Calu3 (cell line): ENCODE data around the gene LRRC43. TPM values are rescaled to one million over a fixed set of nuclear protein-coding genes. Genes with fewer than 3 reads are reported as not detected.

Experiments used
- BruUV-seq: library from RNA; stranded (reverse); fragments of 400-500 nt; replicated peaks from 2 replicates; lab custom pipeline; 2021; lab: Mats Ljungman, UMichigan
- CTCF ChIA-PET: fragments of 300-600 bp; sonication (Branson Sonifier 250); formaldehyde crosslinking; loops from one replicate; lab custom pipeline; 2022; ENCODE audit warnings: antibody characterized with exemption; lab: Charles Lee
- DNase-seq: peaks from one replicate; pipeline ENCODE4 v3.0.0; 2022
- H3K27ac Mint-ChIP-seq: one replicate; pipeline ENCODE4 v1.8.0; 2022; ENCODE audit warnings: mixed read lengths; ENCODE audit not compliant: unreplicated experiment
- H3K27me3 Mint-ChIP-seq: one replicate; pipeline ENCODE4 v1.8.0; 2022; ENCODE audit warnings: mixed read lengths; ENCODE audit not compliant: unreplicated experiment
- H3K36me3 Mint-ChIP-seq: one replicate; pipeline ENCODE4 v1.8.0; 2022; ENCODE audit warnings: mild to moderate bottlenecking, moderate library complexity, mixed read lengths; ENCODE audit not compliant: insufficient read depth, unreplicated experiment
- H3K4me1 Mint-ChIP-seq: one replicate; pipeline ENCODE4 v1.8.0; 2022; ENCODE audit warnings: mild to moderate bottlenecking, low read depth, mixed read lengths; ENCODE audit not compliant: unreplicated experiment
- H3K4me3 Mint-ChIP-seq: one replicate; pipeline ENCODE4 v1.8.0; 2022; ENCODE audit warnings: mild to moderate bottlenecking, low read depth, moderate library complexity, mixed read lengths; ENCODE audit not compliant: unreplicated experiment
- H3K9me3 Mint-ChIP-seq: one replicate; pipeline ENCODE4 v1.8.0; 2022; ENCODE audit warnings: low read depth, mixed read lengths; ENCODE audit not compliant: unreplicated experiment
- intact Hi-C: fragments of 100-400 bp; cut with micrococcal nuclease; formaldehyde crosslinking; loops from one replicate; pipeline ENCODE4 v1.10.0; 2022; ENCODE audit not compliant: unreplicated experiment
- total RNA-seq: library from RNA; stranded (reverse); gene quantifications from 2 replicates; pipeline ENCODE4 v1.2.3, GENCODE V29; 2022
- TF ChIP-seq, protein P1 (sequence below): fragments of 200-600 bp; IDR thresholded peaks from one replicate; pipeline ENCODE4 v1.8.0; 2022; ENCODE audit warnings: antibody characterized with exemption; ENCODE audit not compliant: unreplicated experiment

Gene LRRC43
- total RNA-seq, 1 experiment from 2014 or later = not detected

DNA sequence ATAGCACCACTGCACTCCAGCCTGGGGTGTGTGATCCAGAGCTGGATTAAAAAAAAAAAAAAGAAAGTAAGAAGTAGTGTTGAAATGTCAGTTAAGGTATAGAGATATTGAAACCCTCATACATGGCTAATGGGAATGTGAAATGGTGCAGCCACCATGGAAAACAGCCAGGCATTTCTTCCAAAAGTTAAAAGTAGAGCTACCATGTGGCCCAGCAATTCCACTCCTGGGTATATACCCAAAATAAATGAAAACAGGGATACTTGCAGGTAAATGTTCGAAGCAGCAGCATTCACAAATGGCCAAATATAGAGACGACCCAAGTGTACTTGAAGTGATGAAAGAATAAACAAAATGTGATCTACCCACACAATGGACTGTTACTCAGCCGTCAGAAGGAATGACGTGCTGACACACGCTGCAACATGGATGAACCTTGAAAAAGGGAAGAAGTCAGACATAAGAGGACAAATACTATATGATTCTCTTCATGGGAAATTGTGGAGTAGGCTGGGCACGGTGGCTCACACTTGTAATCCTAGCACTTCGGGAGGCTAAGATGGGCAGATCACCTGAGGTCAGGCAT lies 24.1 kb upstream of the LRRC43 start:
- Mint-ChIP-seq H3K9me3 (no peaks in the 10 kb centered on the region), H3K4me3 (no peak overlapping the region), H3K36me3 (no peaks in the 10 kb centered on the region), H3K4me1 (no peaks in the 10 kb centered on the region), H3K27ac (no peak overlapping the region), H3K27me3 (peaks cover 26% of the 10 kb centered on the region)
- DNase-seq = no peak
- TF ChIP-seq, protein P1, sequence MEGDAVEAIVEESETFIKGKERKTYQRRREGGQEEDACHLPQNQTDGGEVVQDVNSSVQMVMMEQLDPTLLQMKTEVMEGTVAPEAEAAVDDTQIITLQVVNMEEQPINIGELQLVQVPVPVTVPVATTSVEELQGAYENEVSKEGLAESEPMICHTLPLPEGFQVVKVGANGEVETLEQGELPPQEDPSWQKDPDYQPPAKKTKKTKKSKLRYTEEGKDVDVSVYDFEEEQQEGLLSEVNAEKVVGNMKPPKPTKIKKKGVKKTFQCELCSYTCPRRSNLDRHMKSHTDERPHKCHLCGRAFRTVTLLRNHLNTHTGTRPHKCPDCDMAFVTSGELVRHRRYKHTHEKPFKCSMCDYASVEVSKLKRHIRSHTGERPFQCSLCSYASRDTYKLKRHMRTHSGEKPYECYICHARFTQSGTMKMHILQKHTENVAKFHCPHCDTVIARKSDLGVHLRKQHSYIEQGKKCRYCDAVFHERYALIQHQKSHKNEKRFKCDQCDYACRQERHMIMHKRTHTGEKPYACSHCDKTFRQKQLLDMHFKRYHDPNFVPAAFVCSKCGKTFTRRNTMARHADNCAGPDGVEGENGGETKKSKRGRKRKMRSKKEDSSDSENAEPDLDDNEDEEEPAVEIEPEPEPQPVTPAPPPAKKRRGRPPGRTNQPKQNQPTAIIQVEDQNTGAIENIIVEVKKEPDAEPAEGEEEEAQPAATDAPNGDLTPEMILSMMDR = no peak
- CTCF ChIA-PET = no interaction called here
- no TSS peak for BruUV-seq
- intact Hi-C loops = no loop called here

DNA sequence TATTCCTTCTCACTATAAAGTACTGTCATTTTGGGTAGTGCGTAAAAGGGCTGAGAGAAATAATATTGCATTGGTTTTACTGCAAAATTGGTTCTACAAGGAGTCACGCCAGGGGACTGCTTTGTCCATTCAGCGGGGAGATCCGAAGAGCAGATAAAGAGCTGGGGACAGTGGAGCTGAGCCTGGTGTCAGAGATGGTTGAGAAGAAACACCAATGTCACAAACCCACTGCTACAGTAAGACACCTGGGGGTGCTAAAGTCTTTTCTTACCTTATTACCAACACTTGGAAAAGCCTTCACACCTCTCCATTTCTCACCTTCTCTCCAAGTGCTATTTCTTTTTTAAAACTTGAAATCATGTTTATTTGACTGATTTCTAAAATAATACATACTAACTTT lies 23.0 kb upstream of the LRRC43 start:
- H3K36me3 Mint-ChIP-seq = no peaks in the 10 kb centered on the region
- peaks cover 31% of the 10 kb centered on the region for H3K27me3 Mint-ChIP-seq
- H3K9me3 Mint-ChIP-seq = no peaks in the 10 kb centered on the region
- H3K4me1 Mint-ChIP-seq = no peaks in the 10 kb centered on the region
- CTCF ChIA-PET = no interaction called here
- TF ChIP-seq, protein P1 = no peak
- intact Hi-C loops = no loop called here
- no peak for DNase-seq
- H3K27ac Mint-ChIP-seq = no peak overlapping the region
- H3K4me3 Mint-ChIP-seq = no peak overlapping the region
- BruUV-seq = no TSS peak

DNA sequence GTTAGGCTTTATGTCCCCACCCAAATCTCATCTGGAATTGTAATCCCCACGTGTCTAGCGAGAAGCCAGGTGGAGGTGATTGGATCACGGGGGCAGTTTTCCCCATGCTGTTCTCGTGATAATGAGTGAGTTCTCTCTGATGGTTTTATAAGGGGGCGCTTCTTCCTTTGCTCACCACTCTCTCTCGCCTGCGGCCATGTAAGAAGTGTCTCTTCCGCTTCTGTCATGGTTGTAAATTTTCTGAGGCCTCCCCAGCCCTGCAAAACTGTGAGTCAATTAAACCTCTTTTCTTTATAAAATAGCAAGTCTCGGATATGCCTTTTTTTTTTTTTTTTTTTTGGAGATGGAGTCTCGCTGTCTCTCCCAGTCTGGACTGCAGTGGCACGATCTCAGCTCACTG lies 22.2 kb upstream of the LRRC43 start:
- peaks cover 32% of the 10 kb centered on the region for H3K27me3 Mint-ChIP-seq
- intact Hi-C loops = no loop called here
- H3K36me3 Mint-ChIP-seq = no peaks in the 10 kb centered on the region
- no peak for DNase-seq
- BruUV-seq = no TSS peak
- no peak overlapping the region for H3K4me3 Mint-ChIP-seq
- H3K9me3 Mint-ChIP-seq = no peaks in the 10 kb centered on the region
- no peak overlapping the region for H3K27ac Mint-ChIP-seq
- H3K4me1 Mint-ChIP-seq = no peaks in the 10 kb centered on the region
- TF ChIP-seq, protein P1 = no peak
- CTCF ChIA-PET = no interaction called here

DNA sequence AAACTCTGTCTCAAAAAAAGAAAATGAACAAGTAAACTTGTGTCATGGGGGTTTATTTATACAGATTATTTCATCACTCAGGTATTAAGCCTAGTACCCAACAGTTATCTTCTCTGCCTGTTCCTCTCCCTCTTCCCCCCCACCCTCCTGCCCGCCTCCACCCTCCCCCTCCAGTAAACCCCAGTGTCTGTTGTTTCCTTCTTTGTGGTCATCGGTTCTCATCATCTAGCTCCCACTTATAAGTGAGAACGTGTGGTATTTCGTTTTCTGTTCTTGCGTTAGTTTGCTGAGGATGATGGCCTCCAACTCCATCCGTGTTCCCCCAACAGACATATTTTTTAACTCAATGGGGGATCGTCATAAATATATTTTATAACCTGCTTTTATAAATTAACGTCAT lies 21.2 kb upstream of the LRRC43 start:
- Mint-ChIP-seq H3K4me1 (no peaks in the 10 kb centered on the region), H3K27ac (no peak overlapping the region), H3K27me3 (peaks cover 27% of the 10 kb centered on the region), H3K36me3 (no peaks in the 10 kb centered on the region), H3K9me3 (no peaks in the 10 kb centered on the region), H3K4me3 (no peak overlapping the region)
- intact Hi-C loops = no loop called here
- DNase-seq = no peak
- CTCF ChIA-PET = no interaction called here
- TF ChIP-seq, protein P1 = no peak
- no TSS peak for BruUV-seq
